GM23248 (cell line): ENCODE data around the gene MYRIP.

ENCODE experiments used
- EZH2 ChIP-seq: fragments of 200-600 bp; sonication (generic); IDR thresholded peaks from 2 replicates; pipeline ENCODE4 v1.6.1; 2018; ENCODE audit warnings: antibody characterized with exemption, mild to moderate bottlenecking; ENCODE audit not compliant: insufficient read depth, poor library complexity, severe bottlenecking
- EZH2phosphoT487 ChIP-seq: fragments of 200-600 bp; sonication (generic); IDR thresholded peaks from 2 replicates; pipeline ENCODE4 v1.6.1; 2018; ENCODE audit warnings: antibody characterized with exemption, moderate library complexity, mild to moderate bottlenecking, low read depth; ENCODE audit not compliant: insufficient read depth

DNA sequence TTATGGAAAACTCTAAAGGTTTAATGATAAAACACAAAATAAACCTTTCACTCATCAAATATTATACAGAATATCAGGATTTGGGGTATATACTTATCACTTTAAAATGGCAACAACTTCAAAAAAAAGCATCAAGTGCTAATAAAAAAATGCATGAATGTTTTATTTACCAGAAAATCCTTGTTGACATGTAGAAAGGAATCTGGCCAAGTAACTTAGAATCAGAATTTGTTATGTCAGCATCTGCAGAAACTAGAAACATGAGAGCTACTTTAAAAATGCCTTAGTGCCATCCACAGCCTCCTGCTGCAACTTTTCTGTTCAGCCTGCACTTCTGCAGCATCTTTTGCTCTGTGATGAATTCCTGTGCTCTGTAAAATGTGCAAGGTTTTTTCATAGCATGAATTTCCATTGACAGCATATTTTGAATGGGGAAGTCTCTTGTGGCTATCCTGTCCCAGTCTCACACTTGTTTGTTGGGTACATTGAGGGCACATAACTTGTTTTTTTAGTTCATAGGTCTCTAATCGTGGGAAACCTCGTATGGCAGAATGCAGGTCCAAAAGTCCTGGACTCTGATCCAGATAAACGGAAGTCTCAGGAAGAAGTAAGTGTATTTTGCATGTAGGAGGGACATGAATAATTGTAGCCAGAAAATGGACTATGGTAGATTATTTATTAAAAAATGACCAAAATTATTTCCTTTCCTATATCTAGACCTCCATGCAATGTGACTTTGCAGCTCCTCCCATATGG, 21.1 kb upstream of the MYRIP start:
- TF ChIP-seq EZH2: no peak
- no peak for TF ChIP-seq EZH2phosphoT487
